Measurements from ENCODE around the gene SMIM35. TPM values are rescaled to one million over a fixed set of nuclear protein-coding genes. Genes with fewer than 3 reads are reported as not detected.

The SMIM35 gene
- total RNA-seq, 4 donors from 2014 or later: not detected

DNA sequence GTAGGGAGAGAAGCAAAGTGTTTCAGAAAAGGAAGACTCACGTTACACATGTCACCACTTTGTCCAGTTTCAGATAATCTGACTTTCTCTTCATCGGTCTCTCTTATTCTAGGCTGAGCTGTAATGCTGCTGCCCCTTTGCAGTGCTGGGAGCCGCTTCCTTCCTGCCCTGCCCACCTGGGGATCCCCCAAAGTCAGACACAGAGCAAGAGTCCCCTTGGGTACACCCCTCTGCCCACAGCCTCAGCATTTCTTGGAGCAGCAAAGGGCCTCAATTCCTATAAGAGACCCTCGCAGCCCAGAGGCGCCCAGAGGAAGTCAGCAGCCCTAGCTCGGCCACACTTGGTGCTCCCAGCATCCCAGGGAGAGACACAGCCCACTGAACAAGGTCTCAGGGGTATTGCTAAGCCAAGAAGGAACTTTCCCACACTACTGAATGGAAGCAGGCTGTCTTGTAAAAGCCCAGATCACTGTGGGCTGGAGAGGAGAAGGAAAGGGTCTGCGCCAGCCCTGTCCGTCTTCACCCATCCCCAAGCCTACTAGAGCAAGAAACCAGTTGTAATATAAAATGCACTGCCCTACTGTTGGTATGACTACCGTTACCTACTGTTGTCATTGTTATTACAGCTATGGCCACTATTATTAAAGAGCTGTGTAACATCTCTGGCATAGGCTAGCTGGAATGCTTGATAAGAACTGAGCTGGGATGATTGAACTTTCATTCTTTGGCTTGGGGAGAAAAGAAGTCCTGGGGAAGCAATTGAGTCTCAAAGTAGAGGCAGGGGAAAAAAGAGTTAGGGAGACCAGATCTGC is 31.2 kb upstream of the SMIM35 start:
- H3K4me3 ChIP-seq: no peak overlapping the region
- peaks cover 0 to 5% (median 0%) of the 10 kb centered on the region in 4 donors for H3K36me3 ChIP-seq
- intact Hi-C loops (cut with DNase I; ENCODE audit: low total_unique reads): no loop called here
- DNase-seq: no peak
- no peaks in the 10 kb centered on the region for H3K4me1 ChIP-seq
- WGBS, 2 donors (ENCODE audit: low coverage in 1 of 2): 75 to 83% methylated on average over 2 to 6 of the region's 9 CpGs
- no peaks in the 10 kb centered on the region for H3K9me3 ChIP-seq
- in situ Hi-C loops (cut with MboI; ENCODE audit: low pct_ligation_motif_present in 1 of 4, low pct_unique_long_range_greater_than_20kb in 1 of 4, low sequenced_read_pairs in 3 of 4): no loop called here
- TF ChIP-seq, protein P1, sequence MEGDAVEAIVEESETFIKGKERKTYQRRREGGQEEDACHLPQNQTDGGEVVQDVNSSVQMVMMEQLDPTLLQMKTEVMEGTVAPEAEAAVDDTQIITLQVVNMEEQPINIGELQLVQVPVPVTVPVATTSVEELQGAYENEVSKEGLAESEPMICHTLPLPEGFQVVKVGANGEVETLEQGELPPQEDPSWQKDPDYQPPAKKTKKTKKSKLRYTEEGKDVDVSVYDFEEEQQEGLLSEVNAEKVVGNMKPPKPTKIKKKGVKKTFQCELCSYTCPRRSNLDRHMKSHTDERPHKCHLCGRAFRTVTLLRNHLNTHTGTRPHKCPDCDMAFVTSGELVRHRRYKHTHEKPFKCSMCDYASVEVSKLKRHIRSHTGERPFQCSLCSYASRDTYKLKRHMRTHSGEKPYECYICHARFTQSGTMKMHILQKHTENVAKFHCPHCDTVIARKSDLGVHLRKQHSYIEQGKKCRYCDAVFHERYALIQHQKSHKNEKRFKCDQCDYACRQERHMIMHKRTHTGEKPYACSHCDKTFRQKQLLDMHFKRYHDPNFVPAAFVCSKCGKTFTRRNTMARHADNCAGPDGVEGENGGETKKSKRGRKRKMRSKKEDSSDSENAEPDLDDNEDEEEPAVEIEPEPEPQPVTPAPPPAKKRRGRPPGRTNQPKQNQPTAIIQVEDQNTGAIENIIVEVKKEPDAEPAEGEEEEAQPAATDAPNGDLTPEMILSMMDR (IDR thresholded peaks at IDR 0.05): no peak
- TF ChIP-seq POLR2A (IDR thresholded peaks at IDR 0.05) (no peak), POLR2AphosphoS5 (IDR thresholded peaks at IDR 0.05) (no peak), EP300 (IDR thresholded peaks at IDR 0.05; ENCODE audit: low read depth) (no peak)
- H3K27me3 ChIP-seq: no peaks in the 10 kb centered on the region
- no peak overlapping the region for H3K27ac ChIP-seq

DNA sequence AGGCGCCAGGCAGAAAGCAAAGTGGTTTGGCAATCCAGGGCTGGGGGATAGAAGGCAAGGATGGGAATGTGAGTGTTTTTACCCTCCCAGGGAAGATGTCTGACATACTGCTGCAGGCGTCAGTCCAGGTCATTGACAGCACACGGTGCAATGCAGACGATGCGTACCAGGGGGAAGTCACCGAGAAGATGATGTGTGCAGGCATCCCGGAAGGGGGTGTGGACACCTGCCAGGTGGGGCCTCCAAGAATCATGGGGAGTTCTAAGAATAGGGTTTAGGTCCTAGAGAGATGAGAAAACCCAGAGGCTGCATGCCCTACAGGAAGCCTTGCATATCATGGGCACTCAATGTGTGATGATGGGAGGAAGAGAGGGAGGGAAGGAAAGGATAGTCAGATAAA is 28.3 kb upstream of the SMIM35 start:
- Histone ChIP-seq H3K4me3 (no peak overlapping the region), H3K36me3 (no peaks in the 10 kb centered on the region), H3K4me1 (peaks cover 0 to 6% (median 2%) of the 10 kb centered on the region in 4 donors), H3K27ac (no peak overlapping the region), H3K9me3 (no peaks in the 10 kb centered on the region), H3K27me3 (no peaks in the 10 kb centered on the region)
- 92% methylated on average over 7 of the region's 7 CpGs; no CpG with 5 or more reads in 1 of the 2 donors for WGBS, 2 donors (ENCODE audit: low coverage in 1 of 2)
- intact Hi-C loops (cut with DNase I; ENCODE audit: low total_unique reads): no loop called here
- in situ Hi-C loops (cut with MboI; ENCODE audit: low pct_ligation_motif_present in 1 of 4, low pct_unique_long_range_greater_than_20kb in 1 of 4, low sequenced_read_pairs in 3 of 4): no loop called here
- no peak for DNase-seq
- TF ChIP-seq, protein P1 (IDR thresholded peaks at IDR 0.05): no peak
- no peak for TF ChIP-seq POLR2AphosphoS5 (IDR thresholded peaks at IDR 0.05)
- TF ChIP-seq POLR2A (IDR thresholded peaks at IDR 0.05): no peak
- no peak for TF ChIP-seq EP300 (IDR thresholded peaks at IDR 0.05; ENCODE audit: low read depth)

DNA sequence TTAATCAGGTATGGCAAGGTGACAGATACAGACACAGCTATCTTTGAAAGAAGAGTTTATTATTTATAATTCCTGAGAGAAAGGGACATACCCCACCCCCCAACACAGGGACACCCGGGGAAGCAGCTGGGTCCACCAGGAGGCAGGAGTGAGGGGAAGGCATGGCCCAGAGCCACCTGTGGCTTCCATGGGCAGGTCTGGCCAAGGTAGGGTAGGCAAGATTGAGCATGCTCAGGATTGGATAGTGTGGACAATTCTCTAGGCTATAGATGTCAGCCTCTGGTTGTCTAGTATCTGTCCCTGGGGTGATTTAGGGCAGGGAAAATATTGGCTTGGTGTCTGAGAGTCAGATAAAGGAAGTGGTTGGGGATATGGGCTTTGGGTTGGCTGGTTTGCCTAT is 27.5 kb upstream of the SMIM35 start:
- no peak overlapping the region for H3K27ac ChIP-seq
- no peaks in the 10 kb centered on the region for H3K27me3 ChIP-seq
- intact Hi-C loops (cut with DNase I; ENCODE audit: low total_unique reads): no loop called here
- peaks cover 0 to 6% (median 2%) of the 10 kb centered on the region in 4 donors for H3K4me1 ChIP-seq
- H3K36me3 ChIP-seq: no peaks in the 10 kb centered on the region
- no peak for TF ChIP-seq EP300 (IDR thresholded peaks at IDR 0.05; ENCODE audit: low read depth)
- TF ChIP-seq POLR2AphosphoS5 (IDR thresholded peaks at IDR 0.05): no peak
- no peak for TF ChIP-seq POLR2A (IDR thresholded peaks at IDR 0.05)
- TF ChIP-seq, protein P1 (IDR thresholded peaks at IDR 0.05): no peak
- no peak overlapping the region for H3K4me3 ChIP-seq
- WGBS, 2 donors (ENCODE audit: low coverage in 1 of 2): 78% methylated on average over 1 of the region's 1 CpG; no CpG with 5 or more reads in 1 of the 2 donors
- in situ Hi-C loops (cut with MboI; ENCODE audit: low pct_ligation_motif_present in 1 of 4, low pct_unique_long_range_greater_than_20kb in 1 of 4, low sequenced_read_pairs in 3 of 4): no loop called here
- H3K9me3 ChIP-seq: no peaks in the 10 kb centered on the region
- DNase-seq: no peak

DNA sequence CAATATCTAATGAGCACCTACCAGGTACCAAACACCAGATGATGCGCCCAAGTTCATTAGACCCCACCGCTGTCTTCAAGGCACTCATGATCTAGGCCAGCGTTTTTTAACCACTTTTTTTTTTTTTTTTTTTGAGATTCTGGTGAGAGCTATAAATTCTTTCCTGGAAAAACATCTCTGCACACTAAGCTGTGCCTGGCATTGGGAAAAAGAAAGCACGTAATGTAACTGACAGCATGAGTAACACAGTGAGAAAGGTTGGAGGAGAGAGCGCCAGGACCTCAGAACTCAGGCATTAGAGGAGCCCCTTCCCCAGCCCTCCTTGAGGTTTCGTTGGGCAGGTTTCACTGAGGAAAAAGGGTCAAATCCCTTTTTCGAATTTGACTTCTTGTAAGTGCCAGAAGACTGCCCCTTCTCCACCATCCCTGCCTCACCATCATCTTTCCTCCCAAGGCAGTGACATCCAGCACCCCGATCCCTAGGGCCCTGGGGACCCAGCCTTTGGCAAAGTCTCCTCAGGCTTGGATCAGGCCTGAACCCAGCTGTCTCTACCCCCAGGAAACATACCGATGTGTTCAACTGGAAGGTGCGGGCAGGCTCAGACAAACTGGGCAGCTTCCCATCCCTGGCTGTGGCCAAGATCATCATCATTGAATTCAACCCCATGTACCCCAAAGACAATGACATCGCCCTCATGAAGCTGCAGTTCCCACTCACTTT is 26.1 kb upstream of the SMIM35 start:
- in situ Hi-C loops (cut with MboI; ENCODE audit: low pct_ligation_motif_present in 1 of 4, low pct_unique_long_range_greater_than_20kb in 1 of 4, low sequenced_read_pairs in 3 of 4) (no loop called here), intact Hi-C loops (cut with DNase I; ENCODE audit: low total_unique reads) (no loop called here)
- H3K36me3 ChIP-seq: no peaks in the 10 kb centered on the region
- no peaks in the 10 kb centered on the region for H3K9me3 ChIP-seq
- TF ChIP-seq, protein P1 (IDR thresholded peaks at IDR 0.05): no peak
- TF ChIP-seq EP300 (IDR thresholded peaks at IDR 0.05; ENCODE audit: low read depth) (no peak), POLR2AphosphoS5 (IDR thresholded peaks at IDR 0.05) (no peak), POLR2A (IDR thresholded peaks at IDR 0.05) (no peak)
- no peak for DNase-seq
- no peak overlapping the region for H3K27ac ChIP-seq
- 85 to 90% methylated on average over 4 to 11 of the region's 11 CpGs for WGBS, 2 donors (ENCODE audit: low coverage in 1 of 2)
- H3K4me3 ChIP-seq: no peak overlapping the region
- H3K27me3 ChIP-seq: no peaks in the 10 kb centered on the region
- peaks cover 0 to 6% (median 2%) of the 10 kb centered on the region in 4 donors for H3K4me1 ChIP-seq

Data from transverse colon (tissue), 4 donors.